Suprapubic skin (tissue), 3 donors: Measurements from ENCODE around the gene SHC2.

Experiments
- POLR2AphosphoS5 ChIP-seq, 3 donors: sonication (generic); formaldehyde crosslinking; IDR thresholded peaks; one replicate each; pipeline ENCODE4 v1.6.1; 2017; ENCODE audit warnings: antibody characterized with exemption in 3 of 3
- TF ChIP-seq, protein P1 (sequence below), 2 donors: fragments of 200-600 bp in 1 of 2; fragments of 450-650 bp in 1 of 2; sonication (generic) in 1 of 2; IDR thresholded peaks; one replicate each; pipeline ENCODE4 v1.5.1; 2016 to 2019; ENCODE audit warnings: antibody characterized with exemption in 2 of 2, mild to moderate bottlenecking in 1 of 2, moderate library complexity in 1 of 2

DNA sequence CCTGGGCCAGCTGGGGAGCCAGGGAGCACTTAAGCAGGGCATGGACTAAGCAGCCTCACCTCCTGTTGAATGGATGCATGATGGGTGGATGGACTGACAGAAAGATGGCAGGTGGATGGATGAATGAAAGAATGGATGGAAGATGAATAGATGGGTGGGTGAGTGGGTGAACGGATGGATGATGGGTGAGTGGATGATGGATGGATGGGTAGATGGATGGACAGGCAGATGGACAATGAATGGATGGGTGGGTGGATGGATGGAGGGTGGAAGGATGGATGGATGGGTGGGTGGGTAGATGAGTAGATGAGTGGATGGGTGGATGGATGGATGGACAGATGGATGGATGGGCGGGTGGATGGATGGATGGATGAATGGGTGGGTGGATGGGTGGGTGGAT is 18.7 kb downstream of the SHC2 start:
- TF ChIP-seq, protein P1, sequence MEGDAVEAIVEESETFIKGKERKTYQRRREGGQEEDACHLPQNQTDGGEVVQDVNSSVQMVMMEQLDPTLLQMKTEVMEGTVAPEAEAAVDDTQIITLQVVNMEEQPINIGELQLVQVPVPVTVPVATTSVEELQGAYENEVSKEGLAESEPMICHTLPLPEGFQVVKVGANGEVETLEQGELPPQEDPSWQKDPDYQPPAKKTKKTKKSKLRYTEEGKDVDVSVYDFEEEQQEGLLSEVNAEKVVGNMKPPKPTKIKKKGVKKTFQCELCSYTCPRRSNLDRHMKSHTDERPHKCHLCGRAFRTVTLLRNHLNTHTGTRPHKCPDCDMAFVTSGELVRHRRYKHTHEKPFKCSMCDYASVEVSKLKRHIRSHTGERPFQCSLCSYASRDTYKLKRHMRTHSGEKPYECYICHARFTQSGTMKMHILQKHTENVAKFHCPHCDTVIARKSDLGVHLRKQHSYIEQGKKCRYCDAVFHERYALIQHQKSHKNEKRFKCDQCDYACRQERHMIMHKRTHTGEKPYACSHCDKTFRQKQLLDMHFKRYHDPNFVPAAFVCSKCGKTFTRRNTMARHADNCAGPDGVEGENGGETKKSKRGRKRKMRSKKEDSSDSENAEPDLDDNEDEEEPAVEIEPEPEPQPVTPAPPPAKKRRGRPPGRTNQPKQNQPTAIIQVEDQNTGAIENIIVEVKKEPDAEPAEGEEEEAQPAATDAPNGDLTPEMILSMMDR (IDR thresholded peaks at IDR 0.05), result no peak
- TF ChIP-seq POLR2AphosphoS5 (IDR thresholded peaks at IDR 0.05), result no peak
